PC-3 (cell line): ENCODE data around the gene SIPA1L3.

ENCODE experiments used
- CTCF ChIP-seq: fragments of 300-600 bp; sonication (generic); conservative IDR thresholded peaks from 2 replicates; pipeline ENCODE4 v1.5.1; 2017; ENCODE audit warnings: antibody characterized with exemption, low read depth, mild to moderate bottlenecking, low read length
- EZH2 ChIP-seq: fragments of 300-600 bp; sonication (generic); IDR thresholded peaks from one replicate; pipeline ENCODE4 v1.6.1; 2017; ENCODE audit warnings: antibody characterized with exemption, mild to moderate bottlenecking, low read length; ENCODE audit not compliant: unreplicated experiment

GRCh38 chr19:38034492-38034860, 127.5 kb downstream of the SIPA1L3 start:
- no peak for TF ChIP-seq EZH2
- TF ChIP-seq CTCF, result no peak
